Epithelial cell of proximal tubule (primary cell): ENCODE data around the gene MAGIX. TPM values are rescaled to one million over a fixed set of nuclear protein-coding genes. Genes with fewer than 3 reads are reported as not detected.
A peak's percentile ranks its signal among the peaks of the same experiment; 100 is the strongest.
"Not testable (repeated sequence)": the region's sequence is repeated elsewhere in the genome, so short reads cannot be mapped to it uniquely, and the experiment has no call there.

Source experiments
- DNase-seq: peaks from one replicate; pipeline ENCODE4 v3.0.0-alpha.2; 2011; ENCODE audit warnings: low read depth
- H3K4me3 ChIP-seq: 2 replicates; pipeline ENCODE4 v1.5.1; 2011; ENCODE audit warnings: low read depth, mild to moderate bottlenecking, low read length
- CTCF ChIP-seq: conservative IDR thresholded peaks from 2 replicates; pipeline ENCODE4 v1.5.1; 2012; ENCODE audit warnings: low read depth, mild to moderate bottlenecking, low read length
- total RNA-seq: library from RNA; depleted of rRNA; stranded (reverse); fragments of >200 nt; gene quantifications from 2 replicates; pipeline ENCODE4 v1.2.3, GENCODE V29; 2015

Gene MAGIX
- total RNA-seq, 1 donor from 2014 or later = 9.6 TPM

GRCh38 chrX:49171752-49172279, 9.3 kb downstream of the MAGIX start, which contains the start of gene PLP2:
PLP2 (plus strand) TSS chrX:49171898; CDS start chrX:49172001, 103 bp downstream.
- no peak for TF ChIP-seq CTCF
- peak within 1 kb of the TSS; percentile 70 for H3K4me3 ChIP-seq
- no peak for DNase-seq

GRCh38 chrX:49172280-49172780, 9.8 kb downstream of the MAGIX start:
- TF ChIP-seq CTCF = no peak
- H3K4me3 ChIP-seq = peak overlapping the region; percentile 70
- DNase-seq = no peak

- not testable (repeated sequence) for DNase-seq, H3K4me3 ChIP-seq
Observed at GRCh38 chrX:49173544-49173943, 11.0 kb downstream of the MAGIX start.

- no peak for TF ChIP-seq CTCF
- no peak overlapping the region for H3K4me3 ChIP-seq
- DNase-seq = no peak
Observed at GRCh38 chrX:49174723-49175122, 12.2 kb downstream of the MAGIX start.

GRCh38 chrX:49175435-49176274, 13.1 kb downstream of the MAGIX start:
- no peak for TF ChIP-seq CTCF
- no peak overlapping the region for H3K4me3 ChIP-seq
- DNase-seq = no peak

GRCh38 chrX:49176421-49177326, 14.1 kb downstream of the MAGIX start:
- TF ChIP-seq CTCF = no peak
- no peak overlapping the region for H3K4me3 ChIP-seq
- DNase-seq = no peak

GRCh38 chrX:49177338-49177833, 14.8 kb downstream of the MAGIX start:
- H3K4me3 ChIP-seq = no peak overlapping the region
- peak; percentile 21 for TF ChIP-seq CTCF
- DNase-seq = no peak
